ENCODE data around the gene HMGA1.

DNA sequence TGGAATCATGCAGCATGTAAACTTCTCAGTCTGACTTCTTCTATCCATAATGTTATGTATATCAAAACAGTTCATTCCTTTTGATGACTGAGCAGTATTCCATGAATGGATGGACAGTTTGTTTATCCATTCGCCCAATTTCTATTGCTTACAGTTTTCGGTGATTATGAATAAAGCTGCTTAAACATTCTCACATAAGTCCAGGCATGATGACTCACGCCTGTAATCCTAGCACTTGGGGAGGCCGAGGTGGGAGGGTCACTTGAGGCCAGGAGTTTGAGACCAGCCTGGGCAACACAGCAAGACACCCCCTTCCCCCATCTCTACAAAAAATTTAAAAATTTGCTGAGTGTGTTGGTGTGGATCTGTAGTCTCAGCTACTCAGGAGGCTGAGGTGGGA, 22.9 kb upstream of the HMGA1 start:
- no peak for TF ChIP-seq MXI1 (IDR thresholded peaks at IDR 0.05; ENCODE audit: low read depth, low read length)
- TF ChIP-seq, protein P1, sequence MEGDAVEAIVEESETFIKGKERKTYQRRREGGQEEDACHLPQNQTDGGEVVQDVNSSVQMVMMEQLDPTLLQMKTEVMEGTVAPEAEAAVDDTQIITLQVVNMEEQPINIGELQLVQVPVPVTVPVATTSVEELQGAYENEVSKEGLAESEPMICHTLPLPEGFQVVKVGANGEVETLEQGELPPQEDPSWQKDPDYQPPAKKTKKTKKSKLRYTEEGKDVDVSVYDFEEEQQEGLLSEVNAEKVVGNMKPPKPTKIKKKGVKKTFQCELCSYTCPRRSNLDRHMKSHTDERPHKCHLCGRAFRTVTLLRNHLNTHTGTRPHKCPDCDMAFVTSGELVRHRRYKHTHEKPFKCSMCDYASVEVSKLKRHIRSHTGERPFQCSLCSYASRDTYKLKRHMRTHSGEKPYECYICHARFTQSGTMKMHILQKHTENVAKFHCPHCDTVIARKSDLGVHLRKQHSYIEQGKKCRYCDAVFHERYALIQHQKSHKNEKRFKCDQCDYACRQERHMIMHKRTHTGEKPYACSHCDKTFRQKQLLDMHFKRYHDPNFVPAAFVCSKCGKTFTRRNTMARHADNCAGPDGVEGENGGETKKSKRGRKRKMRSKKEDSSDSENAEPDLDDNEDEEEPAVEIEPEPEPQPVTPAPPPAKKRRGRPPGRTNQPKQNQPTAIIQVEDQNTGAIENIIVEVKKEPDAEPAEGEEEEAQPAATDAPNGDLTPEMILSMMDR (IDR thresholded peaks at IDR 0.05): no peak
- TF ChIP-seq EP300 (IDR thresholded peaks at IDR 0.05; ENCODE audit: borderline replicate concordance in 1 of 2, low read depth in 1 of 2, low read length in 1 of 2): no peak
- TF ChIP-seq POLR2AphosphoS5 (IDR thresholded peaks at IDR 0.05; ENCODE audit: low read depth, low read length): no peak
- no peak for TF ChIP-seq SMC3 (IDR thresholded peaks at IDR 0.05; ENCODE audit: low read depth, low read length)
